Measurements from ENCODE around the gene TMEM204.

GRCh38 chr16:1500465-1501150 lies 32.9 kb upstream of the TMEM204 start:
- TF ChIP-seq RAD21 (IDR thresholded peaks at IDR 0.05; ENCODE audit: insufficient read depth, low read depth, low read length): no peak
- no peak for TF ChIP-seq RBBP5 (conservative IDR thresholded peaks at IDR 0.05)
- TF ChIP-seq NRF1 (conservative IDR thresholded peaks at IDR 0.05; ENCODE audit: low read depth, low read length): no peak
